Natural killer cell (primary cell): ENCODE data around the gene CCDC183. TPM values are rescaled to one million over a fixed set of nuclear protein-coding genes. Genes with fewer than 3 reads are reported as not detected.
"Not testable (repeated sequence)": the region's sequence is repeated elsewhere in the genome, so short reads cannot be mapped to it uniquely, and the experiment has no call there.

Source experiments
- ATAC-seq, 3 donors: fragments of 150-1000 bp in 2 of 3; fragments of 200-7000 bp in 1 of 3; cut with Tn5 transposase; 1 replicate in 1 of 3; 2 replicates in 2 of 3; pipeline ENCODE4 v1.10.0; 2021; ENCODE audit warnings: mild to moderate bottlenecking in 2 of 3, moderate library complexity in 2 of 3
- DNase-seq, 2 donors: peaks; one replicate each; pipeline versions ENCODE4 v3.0.0 to v3.0.0-alpha.2; 2013 to 2021; ENCODE audit warnings: mixed read lengths in 1 of 2
- H3K27ac ChIP-seq: one replicate; pipeline ENCODE4 v1.5.1; 2013; ENCODE audit warnings: mild to moderate bottlenecking, low read length
- H3K27me3 ChIP-seq: one replicate; pipeline ENCODE4 v1.6.1; 2013; ENCODE audit warnings: low read length; ENCODE audit not compliant: control insufficient read depth, insufficient read depth
- H3K36me3 ChIP-seq: one replicate; pipeline ENCODE4 v1.6.1; 2013; ENCODE audit warnings: low read length; ENCODE audit not compliant: control insufficient read depth, insufficient read depth
- H3K4me1 ChIP-seq: one replicate; pipeline ENCODE4 v1.6.1; 2013; ENCODE audit warnings: low read length; ENCODE audit not compliant: control insufficient read depth, insufficient read depth
- H3K4me3 ChIP-seq: one replicate; pipeline ENCODE4 v1.5.1; 2013; ENCODE audit warnings: low read length
- H3K9me3 ChIP-seq: one replicate; pipeline ENCODE4 v1.6.1; 2013; ENCODE audit warnings: low read length; ENCODE audit not compliant: control insufficient read depth, insufficient read depth
- H3K27ac Mint-ChIP-seq, 2 donors: one replicate each; pipeline ENCODE4 v1.8.0; 2022; ENCODE audit warnings: mild to moderate bottlenecking in 2 of 2, mixed read lengths in 2 of 2, moderate library complexity in 1 of 2
- H3K27me3 Mint-ChIP-seq, 2 donors: one replicate each; pipeline ENCODE4 v1.8.0; 2022; ENCODE audit warnings: low read depth in 2 of 2, mixed read lengths in 2 of 2
- H3K36me3 Mint-ChIP-seq: one replicate; pipeline ENCODE4 v1.8.0; 2022; ENCODE audit warnings: mixed read lengths
- H3K4me1 Mint-ChIP-seq, 2 donors: one replicate each; pipeline ENCODE4 v1.8.0; 2022; ENCODE audit warnings: mixed read lengths in 2 of 2
- H3K4me3 Mint-ChIP-seq: one replicate; pipeline ENCODE4 v1.8.0; 2022; ENCODE audit warnings: mild to moderate bottlenecking, moderate library complexity, mixed read lengths
- H3K9me3 Mint-ChIP-seq, 2 donors: one replicate each; pipeline ENCODE4 v1.8.0; 2022; ENCODE audit warnings: mixed read lengths in 2 of 2
- WGBS: methylation state at CpG from one replicate; pipeline ENCODE4 v1.1.7; 2013; ENCODE audit warnings: missing lambda C conversion rate; ENCODE audit not compliant: insufficient coverage; 5-methylcytosine and 5-hydroxymethylcytosine counted together
- intact Hi-C: fragments of 100-400 bp; cut with micrococcal nuclease; formaldehyde crosslinking; loops from one replicate; pipeline ENCODE4 v1.14.2; 2022
- total RNA-seq, 4 donors: library from RNA; stranded (reverse); fragments of 120-200 nt in 1 of 4; gene quantifications; one replicate each; pipeline versions ENCODE4 v1.2.3 to v1.2.4, GENCODE V29; 2013 to 2022
- TF ChIP-seq, protein P1 (sequence below): fragments of 200-600 bp; IDR thresholded peaks from one replicate; pipeline ENCODE4 v1.8.0; 2022; ENCODE audit warnings: antibody characterized with exemption

The CCDC183 gene
- total RNA-seq, 3 donors from 2014 or later (not counting 1 experiment from before 2014, with no cell fraction given): 0.56 to 0.75 (median 0.65) TPM

DNA sequence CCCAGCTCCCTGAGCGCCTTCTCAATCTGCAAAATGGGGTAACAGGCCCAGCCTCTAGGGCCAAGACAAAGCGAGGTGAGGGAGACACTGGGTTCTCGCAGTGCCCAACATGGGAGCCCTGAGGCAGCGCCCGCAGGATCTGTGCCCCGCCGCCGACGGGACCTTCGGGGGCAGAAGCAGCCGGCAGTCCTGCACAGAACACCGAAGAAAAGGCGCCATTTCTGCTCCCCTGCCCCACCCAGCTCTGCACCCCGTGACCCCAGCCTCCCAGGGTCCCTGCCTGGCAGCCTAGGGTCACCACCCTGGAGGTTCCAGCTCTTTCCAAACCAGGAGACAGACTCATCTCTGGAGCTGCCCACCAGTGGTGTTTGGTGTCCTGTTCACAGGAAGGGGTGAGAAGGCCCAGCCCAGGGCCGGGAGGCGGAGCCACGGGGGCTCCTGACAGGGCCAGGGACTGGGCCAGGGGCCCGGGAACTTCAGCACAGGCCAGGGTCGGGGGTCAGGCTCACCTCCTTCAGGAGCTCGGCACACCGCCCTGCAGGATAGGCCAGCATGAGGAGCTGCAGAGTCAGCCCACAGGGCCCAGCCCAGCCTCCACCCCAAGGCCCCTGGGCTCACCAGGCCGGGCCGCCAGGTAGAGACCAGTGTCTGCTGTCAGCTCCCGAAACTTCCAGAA is 41.4 kb upstream of the CCDC183 start:
- Histone ChIP-seq H3K27me3 (no peaks in the 10 kb centered on the region), H3K4me1 (peaks cover 26% of the 10 kb centered on the region), H3K27ac (no peak overlapping the region), H3K36me3 (no peaks in the 10 kb centered on the region), H3K4me3 (no peak overlapping the region), H3K9me3 (peaks cover 10% of the 10 kb centered on the region)
- ATAC-seq (no peak), DNase-seq (no peak)
- intact Hi-C loops: no loop called here
- Mint-ChIP-seq H3K27ac (no peak overlapping the region), H3K9me3 (peaks cover 5 to 6% of the 10 kb centered on the region in 2 donors), H3K36me3 (no peaks in the 10 kb centered on the region), H3K4me3 (no peak overlapping the region), H3K4me1 (no peaks in the 10 kb centered on the region), H3K27me3 (peaks cover 15 to 18% of the 10 kb centered on the region in 2 donors)
- WGBS: 85% methylated on average over 24 of the region's 24 CpGs
- TF ChIP-seq, protein P1, sequence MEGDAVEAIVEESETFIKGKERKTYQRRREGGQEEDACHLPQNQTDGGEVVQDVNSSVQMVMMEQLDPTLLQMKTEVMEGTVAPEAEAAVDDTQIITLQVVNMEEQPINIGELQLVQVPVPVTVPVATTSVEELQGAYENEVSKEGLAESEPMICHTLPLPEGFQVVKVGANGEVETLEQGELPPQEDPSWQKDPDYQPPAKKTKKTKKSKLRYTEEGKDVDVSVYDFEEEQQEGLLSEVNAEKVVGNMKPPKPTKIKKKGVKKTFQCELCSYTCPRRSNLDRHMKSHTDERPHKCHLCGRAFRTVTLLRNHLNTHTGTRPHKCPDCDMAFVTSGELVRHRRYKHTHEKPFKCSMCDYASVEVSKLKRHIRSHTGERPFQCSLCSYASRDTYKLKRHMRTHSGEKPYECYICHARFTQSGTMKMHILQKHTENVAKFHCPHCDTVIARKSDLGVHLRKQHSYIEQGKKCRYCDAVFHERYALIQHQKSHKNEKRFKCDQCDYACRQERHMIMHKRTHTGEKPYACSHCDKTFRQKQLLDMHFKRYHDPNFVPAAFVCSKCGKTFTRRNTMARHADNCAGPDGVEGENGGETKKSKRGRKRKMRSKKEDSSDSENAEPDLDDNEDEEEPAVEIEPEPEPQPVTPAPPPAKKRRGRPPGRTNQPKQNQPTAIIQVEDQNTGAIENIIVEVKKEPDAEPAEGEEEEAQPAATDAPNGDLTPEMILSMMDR: no peak

DNA sequence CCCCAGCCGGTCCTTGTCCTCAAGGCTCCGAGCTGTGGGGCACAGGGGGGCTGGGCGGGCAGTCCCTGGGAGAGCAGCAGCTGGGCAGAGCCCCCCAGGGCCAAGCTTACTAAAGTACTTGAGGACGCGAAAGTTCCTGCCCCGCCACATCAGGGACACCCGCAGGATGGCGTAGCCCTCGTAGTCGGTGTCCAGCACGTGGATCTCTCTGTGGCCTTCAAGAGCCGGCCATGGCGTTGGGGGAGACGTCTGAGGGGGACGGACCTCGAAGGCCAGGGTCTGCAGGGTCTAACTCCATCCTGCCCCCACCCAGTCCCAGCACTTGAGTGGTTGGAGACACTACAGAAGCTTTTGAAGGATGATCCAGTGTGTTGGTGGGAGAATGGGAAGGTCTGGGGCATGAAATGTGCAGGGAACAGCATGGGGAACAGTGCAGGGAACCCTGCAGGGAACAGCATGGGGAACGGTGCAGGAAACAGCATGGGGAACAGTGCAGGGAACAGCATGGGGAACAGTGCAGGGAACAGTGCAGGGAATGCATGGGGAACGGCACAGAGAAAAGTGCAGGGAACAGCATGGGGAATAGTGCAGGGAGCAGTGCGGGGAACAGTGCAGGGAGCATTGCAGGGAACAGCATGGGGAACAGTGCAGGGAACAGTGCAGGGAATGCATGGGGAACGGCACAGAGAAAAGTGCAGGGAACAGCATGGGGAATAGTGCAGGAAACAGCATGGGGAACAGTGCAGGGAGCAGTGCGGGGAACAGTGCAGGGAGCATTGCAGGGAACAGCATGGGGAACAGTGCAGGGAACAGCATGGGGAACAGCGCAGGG is 40.6 kb upstream of the CCDC183 start:
- DNase-seq, H3K36me3 Mint-ChIP-seq, H3K9me3 Mint-ChIP-seq, intact Hi-C loops, H3K27ac ChIP-seq, H3K27ac Mint-ChIP-seq, H3K36me3 ChIP-seq, ATAC-seq, H3K4me3 Mint-ChIP-seq, H3K4me1 Mint-ChIP-seq, H3K4me3 ChIP-seq, H3K27me3 ChIP-seq: not testable (repeated sequence)
- H3K27me3 Mint-ChIP-seq: peaks cover 11 to 18% of the 10 kb centered on the region in 2 donors
- peaks cover 25% of the 10 kb centered on the region for H3K4me1 ChIP-seq
- peaks cover 10% of the 10 kb centered on the region for H3K9me3 ChIP-seq
- 95% methylated on average over 22 of the region's 22 CpGs for WGBS

DNA sequence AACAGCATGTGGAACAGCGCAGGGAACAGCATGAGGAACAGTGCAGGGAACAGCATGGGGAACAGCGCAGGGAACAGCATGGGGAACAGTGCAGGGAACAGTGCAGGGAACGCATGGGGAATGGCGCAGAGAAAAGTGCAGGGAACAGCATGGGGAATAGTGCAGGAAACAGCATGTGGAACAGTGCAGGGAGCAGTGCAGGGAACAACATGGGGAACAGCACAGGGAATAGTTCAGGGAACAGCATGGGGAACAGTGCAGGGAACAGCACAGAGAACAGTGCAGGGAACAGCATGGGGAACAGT is 40.1 kb upstream of the CCDC183 start:
- Mint-ChIP-seq H3K4me3 (no peak overlapping the region), H3K9me3 (peaks cover 5 to 6% of the 10 kb centered on the region in 2 donors), H3K27me3 (peaks cover 9 to 18% of the 10 kb centered on the region in 2 donors), H3K4me1 (no peaks in the 10 kb centered on the region), H3K36me3 (no peaks in the 10 kb centered on the region), H3K27ac (no peak overlapping the region)
- no peak overlapping the region for H3K27ac ChIP-seq
- H3K4me3 ChIP-seq: no peak overlapping the region
- DNase-seq (no peak), ATAC-seq (no peak)
- H3K36me3 ChIP-seq: no peaks in the 10 kb centered on the region
- TF ChIP-seq, protein P1: no peak
- H3K4me1 ChIP-seq: peaks cover 25% of the 10 kb centered on the region
- no peaks in the 10 kb centered on the region for H3K27me3 ChIP-seq
- intact Hi-C loops: no loop called here
- peaks cover 10% of the 10 kb centered on the region for H3K9me3 ChIP-seq
- 98% methylated on average over 4 of the region's 4 CpGs for WGBS

DNA sequence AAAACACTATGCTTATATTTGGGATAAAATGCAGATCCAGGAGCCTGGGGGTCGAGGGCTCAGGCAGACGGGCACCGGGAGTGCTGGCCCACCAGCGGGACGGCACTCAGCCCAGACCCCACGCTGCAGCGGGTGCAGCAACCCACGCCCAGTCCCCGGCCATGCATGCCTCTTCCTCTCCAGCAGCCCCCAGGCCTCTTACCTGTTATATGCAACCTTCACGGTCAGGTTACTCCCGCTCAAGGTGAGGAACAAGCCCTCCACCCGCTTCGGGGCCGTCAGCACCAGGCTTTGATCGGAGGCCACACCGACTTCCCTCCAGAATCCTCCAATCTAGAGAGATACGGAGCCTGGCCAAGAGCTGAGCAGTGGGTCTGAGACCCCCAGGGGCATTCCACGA is 39.3 kb upstream of the CCDC183 start:
- peaks cover 9 to 12% of the 10 kb centered on the region in 2 donors for H3K27me3 Mint-ChIP-seq
- H3K27ac ChIP-seq: no peak overlapping the region
- no peaks in the 10 kb centered on the region for H3K36me3 Mint-ChIP-seq
- H3K27ac Mint-ChIP-seq: no peak overlapping the region
- no peak for DNase-seq
- H3K4me3 ChIP-seq: no peak overlapping the region
- H3K9me3 ChIP-seq: peaks cover 6% of the 10 kb centered on the region
- TF ChIP-seq, protein P1: no peak
- ATAC-seq: no peak
- 92% methylated on average over 18 of the region's 18 CpGs for WGBS
- no peaks in the 10 kb centered on the region for H3K4me1 Mint-ChIP-seq
- H3K4me1 ChIP-seq: peaks cover 25% of the 10 kb centered on the region
- H3K9me3 Mint-ChIP-seq: peaks cover 4 to 5% of the 10 kb centered on the region in 2 donors
- intact Hi-C loops: no loop called here
- no peak overlapping the region for H3K4me3 Mint-ChIP-seq
- H3K27me3 ChIP-seq: no peaks in the 10 kb centered on the region
- no peaks in the 10 kb centered on the region for H3K36me3 ChIP-seq
